ENCODE results near the gene IPCEF1.

IPCEF1 gene

DNA sequence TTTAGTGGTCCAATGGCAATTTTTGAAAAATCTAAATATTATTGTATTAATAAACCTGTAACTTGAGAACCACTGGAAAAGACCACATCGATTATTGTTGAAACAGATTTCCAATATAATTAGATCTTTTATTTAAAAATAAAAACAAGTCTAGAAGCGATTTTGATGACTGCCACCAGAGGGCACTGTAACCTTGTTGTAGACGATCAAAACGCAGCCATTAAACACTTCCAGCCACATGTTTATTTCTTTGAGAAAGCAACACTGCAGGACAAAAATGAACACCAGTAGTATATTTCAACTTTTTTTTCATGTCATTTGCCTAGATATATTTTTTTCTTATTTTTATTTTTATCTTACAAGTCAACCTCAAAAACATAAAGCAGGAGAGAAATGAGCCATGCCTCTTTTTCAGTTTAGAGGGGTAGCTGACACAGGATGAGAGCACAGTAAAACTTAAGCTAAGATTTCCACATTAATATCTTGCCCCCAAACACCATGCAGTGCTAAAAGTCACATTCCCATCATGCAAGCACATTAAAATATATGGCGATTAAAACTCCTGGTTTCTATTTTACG lies 202.1 kb downstream of the IPCEF1 start:
- DNase-seq (ENCODE audit: low read depth) = peak; percentile 54
- TF ChIP-seq, protein P1, sequence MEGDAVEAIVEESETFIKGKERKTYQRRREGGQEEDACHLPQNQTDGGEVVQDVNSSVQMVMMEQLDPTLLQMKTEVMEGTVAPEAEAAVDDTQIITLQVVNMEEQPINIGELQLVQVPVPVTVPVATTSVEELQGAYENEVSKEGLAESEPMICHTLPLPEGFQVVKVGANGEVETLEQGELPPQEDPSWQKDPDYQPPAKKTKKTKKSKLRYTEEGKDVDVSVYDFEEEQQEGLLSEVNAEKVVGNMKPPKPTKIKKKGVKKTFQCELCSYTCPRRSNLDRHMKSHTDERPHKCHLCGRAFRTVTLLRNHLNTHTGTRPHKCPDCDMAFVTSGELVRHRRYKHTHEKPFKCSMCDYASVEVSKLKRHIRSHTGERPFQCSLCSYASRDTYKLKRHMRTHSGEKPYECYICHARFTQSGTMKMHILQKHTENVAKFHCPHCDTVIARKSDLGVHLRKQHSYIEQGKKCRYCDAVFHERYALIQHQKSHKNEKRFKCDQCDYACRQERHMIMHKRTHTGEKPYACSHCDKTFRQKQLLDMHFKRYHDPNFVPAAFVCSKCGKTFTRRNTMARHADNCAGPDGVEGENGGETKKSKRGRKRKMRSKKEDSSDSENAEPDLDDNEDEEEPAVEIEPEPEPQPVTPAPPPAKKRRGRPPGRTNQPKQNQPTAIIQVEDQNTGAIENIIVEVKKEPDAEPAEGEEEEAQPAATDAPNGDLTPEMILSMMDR (IDR thresholded peaks at IDR 0.05; ENCODE audit: control insufficient read depth, extremely low read depth, insufficient read depth) = peak; percentile 65
- H3K4me3 ChIP-seq (ENCODE audit: low read depth, low read length) = no peak overlapping the region

DNA sequence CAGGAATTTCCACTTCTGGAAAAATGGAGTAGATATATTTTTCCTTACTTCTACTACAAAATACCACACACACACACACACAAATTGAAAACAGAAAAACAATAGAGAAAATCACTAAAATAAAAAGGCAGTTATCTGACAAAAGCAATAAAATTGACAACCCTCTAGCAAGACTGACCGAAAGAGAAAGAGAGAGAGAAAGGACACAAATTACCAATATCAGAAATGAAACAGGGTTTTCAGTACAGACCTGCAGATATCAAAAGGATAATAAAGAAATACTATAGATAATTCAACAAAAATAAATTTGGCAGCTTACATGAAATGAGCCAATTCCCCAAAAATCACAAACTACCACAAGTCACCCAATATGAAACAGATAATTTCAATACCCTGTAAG lies 212.8 kb downstream of the IPCEF1 start:
- no peak for DNase-seq (ENCODE audit: low read depth)
- no peak overlapping the region for H3K4me3 ChIP-seq (ENCODE audit: low read depth, low read length)
- TF ChIP-seq, protein P1 (IDR thresholded peaks at IDR 0.05; ENCODE audit: control insufficient read depth, extremely low read depth, insufficient read depth) = no peak

DNA sequence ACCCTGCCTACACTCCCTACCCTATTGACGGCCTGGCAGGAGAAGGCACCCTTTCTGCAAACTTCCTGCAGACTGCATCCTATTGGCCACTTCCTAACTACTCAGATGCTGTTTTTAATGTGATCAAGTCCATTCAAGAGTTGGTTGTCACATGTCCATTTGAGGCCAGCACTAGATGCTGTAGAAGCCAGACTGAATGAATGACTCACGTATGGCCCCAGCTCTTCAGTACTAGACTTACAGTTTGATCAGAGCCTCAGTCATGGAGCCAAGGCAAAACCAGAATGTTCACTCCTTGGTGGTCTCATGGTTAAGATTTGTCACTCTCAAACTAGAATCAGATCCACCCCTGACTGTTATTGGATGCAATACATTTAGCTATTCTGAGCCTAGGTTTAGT lies 215.9 kb downstream of the IPCEF1 start:
- DNase-seq (ENCODE audit: low read depth) = no peak
- H3K4me3 ChIP-seq (ENCODE audit: low read depth, low read length) = no peak overlapping the region
- TF ChIP-seq, protein P1 (IDR thresholded peaks at IDR 0.05; ENCODE audit: control insufficient read depth, extremely low read depth, insufficient read depth) = no peak

- DNase-seq (ENCODE audit: low read depth) = no peak
- TF ChIP-seq, protein P1 (IDR thresholded peaks at IDR 0.05; ENCODE audit: control insufficient read depth, extremely low read depth, insufficient read depth) = no peak
- H3K4me3 ChIP-seq (ENCODE audit: low read depth, low read length) = no peak overlapping the region
Measured at GRCh38 chr6:154139892-154140291, 216.7 kb downstream of the IPCEF1 start.

DNA sequence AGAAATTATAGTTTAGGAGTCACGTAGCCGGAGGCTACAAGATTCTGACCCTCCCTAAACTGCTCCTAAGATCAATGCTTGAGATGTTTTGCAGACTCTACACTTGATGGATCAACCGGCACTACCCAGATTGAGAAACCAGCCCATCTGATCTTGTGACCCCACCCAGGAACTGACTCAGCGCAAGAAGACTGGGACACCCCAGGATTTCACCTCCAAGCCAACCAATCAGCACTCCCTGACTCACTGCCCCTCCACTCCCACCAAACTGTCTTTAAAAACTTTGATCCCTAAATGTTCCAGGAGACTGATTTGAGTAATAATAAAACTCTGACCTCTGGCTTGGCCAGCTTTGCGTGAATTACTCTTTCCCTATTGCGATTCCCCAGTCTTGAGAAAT lies 217.8 kb downstream of the IPCEF1 start:
- DNase-seq (ENCODE audit: low read depth) = no peak
- no peak overlapping the region for H3K4me3 ChIP-seq (ENCODE audit: low read depth, low read length)
- TF ChIP-seq, protein P1 (IDR thresholded peaks at IDR 0.05; ENCODE audit: control insufficient read depth, extremely low read depth, insufficient read depth) = no peak

DNA sequence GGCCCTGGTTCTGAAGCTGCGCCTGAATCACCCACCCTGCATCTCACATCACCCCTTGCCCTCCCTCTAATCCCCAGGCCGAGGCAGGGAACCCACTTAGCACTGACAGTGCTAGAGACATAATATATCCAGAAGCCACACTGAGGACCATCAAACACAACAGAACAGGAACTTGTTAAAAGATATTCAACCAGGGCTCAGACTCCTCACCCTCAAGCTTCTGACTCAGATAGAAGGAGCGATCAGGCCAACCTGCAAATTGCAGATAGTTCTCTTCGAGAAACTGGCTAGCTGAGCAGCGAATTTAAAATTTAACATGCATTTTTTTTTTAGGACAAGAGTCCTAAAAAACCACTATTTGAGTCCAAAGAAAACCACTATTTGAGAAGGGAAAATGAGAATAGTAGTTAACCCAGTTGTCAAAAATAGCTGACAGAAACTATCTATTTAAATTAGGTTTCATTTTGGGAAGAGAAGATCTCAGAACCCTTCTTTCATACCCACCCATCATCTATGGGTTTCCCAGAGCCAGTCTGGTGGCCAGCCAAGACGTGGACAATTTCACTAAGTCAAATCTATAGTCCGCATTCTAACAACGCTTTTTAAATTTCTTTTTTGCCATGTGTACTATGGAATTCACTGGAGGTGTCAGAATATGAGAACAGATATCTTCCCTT lies 222.0 kb downstream of the IPCEF1 start:
- no peak for DNase-seq (ENCODE audit: low read depth)
- H3K4me3 ChIP-seq (ENCODE audit: low read depth, low read length) = no peak overlapping the region
- TF ChIP-seq, protein P1 (IDR thresholded peaks at IDR 0.05; ENCODE audit: control insufficient read depth, extremely low read depth, insufficient read depth) = no peak

- TF ChIP-seq, protein P1 (IDR thresholded peaks at IDR 0.05; ENCODE audit: control insufficient read depth, extremely low read depth, insufficient read depth) = no peak
- DNase-seq (ENCODE audit: low read depth) = no peak
- no peak overlapping the region for H3K4me3 ChIP-seq (ENCODE audit: low read depth, low read length)
Measured at GRCh38 chr6:154127657-154128056, 228.9 kb downstream of the IPCEF1 start.
